SK-N-SH (cell line): ENCODE results near the gene L3MBTL1. TPM values are rescaled to one million over a fixed set of nuclear protein-coding genes. Genes with fewer than 3 reads are reported as not detected.

ENCODE experiments used
- CTCF ChIA-PET: fragments of 300-600, 350-600 bp; formaldehyde crosslinking; extraction: SDS; loops from one replicate; lab custom pipeline; 2021; lab: Yijun Ruan, JAX
- POLR2A ChIA-PET: fragments of 350-600 bp; sonication (Branson Sonifier 250); formaldehyde crosslinking; extraction: SDS; loops from one replicate; lab custom pipeline; 2020; ENCODE audit warnings: antibody characterized with exemption, inconsistent platforms; lab: Yijun Ruan, JAX
- DNase-seq: peaks from one replicate; pipeline ENCODE4 v3.0.0; 2012
- H2AFZ ChIP-seq: fragments of 200-600 bp; sonication (generic); 2 replicates; pipeline ENCODE4 v1.8.1; 2016; ENCODE audit warnings: antibody characterized with exemption, mild to moderate bottlenecking, low read depth
- H3F3A ChIP-seq: fragments of 200-600 bp; sonication (generic); replicated peaks from 2 replicates; pipeline ENCODE3; 2016; ENCODE audit warnings: antibody characterized with exemption, mild to moderate bottlenecking; ENCODE audit not compliant: insufficient read depth
- H3K27ac ChIP-seq, 2 experiments: fragments of 200-500 bp in 1 of 2; fragments of 200-600 bp in 1 of 2; sonication (Bioruptor generic) in 1 of 2; sonication (generic), shearing (Covaris generic) in 1 of 2; 2 replicates each; pipeline versions ENCODE4 v1.5.1 to v1.6.1; 2014 to 2016; ENCODE audit warnings: low read depth in 2 of 2, inconsistent platforms in 1 of 2, low read length in 1 of 2, mild to moderate bottlenecking in 1 of 2, mixed read lengths in 1 of 2
- H3K27me3 ChIP-seq: fragments of 200-600 bp; sonication (generic), shearing (Covaris generic); 2 replicates; pipeline ENCODE4 v1.6.1; 2016; ENCODE audit warnings: mixed run types; ENCODE audit not compliant: insufficient read depth
- H3K36me3 ChIP-seq, 2 experiments: fragments of 200-500 bp in 1 of 2; fragments of 200-600 bp in 1 of 2; sonication (Bioruptor generic) in 1 of 2; sonication (generic) in 1 of 2; replicated peaks in 1 of 2; 2 replicates each; pipeline versions ENCODE3 to v1.5.1; 2014 to 2016; ENCODE audit warnings: low read length in 1 of 2, mild to moderate bottlenecking in 1 of 2; ENCODE audit not compliant: insufficient read depth in 2 of 2, control insufficient read depth in 1 of 2
- H3K4me1 ChIP-seq, 2 experiments: fragments of 200-500 bp in 1 of 2; fragments of 200-600 bp in 1 of 2; sonication (Bioruptor generic) in 1 of 2; sonication (generic), shearing (Covaris generic) in 1 of 2; 2 replicates each; pipeline versions ENCODE4 v1.5.1 to v1.6.1; 2014 to 2016; ENCODE audit warnings: low read depth in 1 of 2, low read length in 1 of 2, mixed run types in 1 of 2; ENCODE audit not compliant: insufficient read depth in 2 of 2, control insufficient read depth in 1 of 2
- H3K4me2 ChIP-seq: fragments of 200-600 bp; sonication (generic), shearing (Covaris generic); 2 replicates; pipeline ENCODE4 v1.6.1; 2017; ENCODE audit warnings: mixed run types
- H3K4me3 ChIP-seq, 2 experiments: fragments of 200-500 bp in 1 of 2; fragments of 200-600 bp in 1 of 2; sonication (Bioruptor generic) in 1 of 2; sonication (generic), shearing (Covaris generic) in 1 of 2; 2 replicates each; pipeline versions ENCODE4 v1.5.1 to v1.8.1; 2014 to 2016; ENCODE audit warnings: low read depth in 2 of 2, inconsistent platforms in 1 of 2, low read length in 1 of 2, mild to moderate bottlenecking in 1 of 2, mixed read lengths in 1 of 2, moderate library complexity in 1 of 2
- H3K79me2 ChIP-seq: fragments of 200-600 bp; sonication (generic); 2 replicates; pipeline ENCODE4 v1.8.1; 2017; ENCODE audit warnings: mild to moderate bottlenecking; ENCODE audit not compliant: insufficient read depth
- H3K9ac ChIP-seq: fragments of 200-600 bp; sonication (generic); 2 replicates; pipeline ENCODE4 v1.6.1; 2017; ENCODE audit warnings: mixed run types
- H3K9me2 ChIP-seq: fragments of 200-600 bp; sonication (generic); 2 replicates; pipeline ENCODE4 v1.6.1; 2017; ENCODE audit warnings: mixed run types
- H3K9me3 ChIP-seq: fragments of 200-600 bp; sonication (generic); 2 replicates; pipeline ENCODE4 v1.6.1; 2017; ENCODE audit warnings: mixed run types, mild to moderate bottlenecking, moderate library complexity
- H4K20me1 ChIP-seq: fragments of 200-600 bp; sonication (generic); 2 replicates; pipeline ENCODE4 v1.6.1; 2017; ENCODE audit warnings: mild to moderate bottlenecking, mixed run types; ENCODE audit not compliant: insufficient read depth
- EZH2phosphoT487 ChIP-seq: fragments of 200-600 bp; sonication (generic); IDR thresholded peaks from 2 replicates; pipeline ENCODE4 v1.6.1; 2017; ENCODE audit warnings: low read depth, mixed run types, mild to moderate bottlenecking, antibody characterized with exemption, moderate library complexity, borderline replicate concordance
- FOSL2 ChIP-seq: IDR thresholded peaks from 2 replicates; pipeline ENCODE4 v1.4.0; 2012; ENCODE audit warnings: low read depth, mild to moderate bottlenecking, moderate library complexity, borderline replicate concordance
- FOXJ3 ChIP-seq: sonication (generic); formaldehyde crosslinking; IDR thresholded peaks from 2 replicates; pipeline ENCODE4 v1.5.1; 2020; ENCODE audit warnings: mild to moderate bottlenecking, missing genetic modification reagents
- GATA2 ChIP-seq: sonication (generic); formaldehyde crosslinking; IDR thresholded peaks from 2 replicates; pipeline ENCODE4 v1.5.0; 2020; ENCODE audit warnings: mild to moderate bottlenecking, missing genetic modification reagents
- JUND ChIP-seq: IDR thresholded peaks from 2 replicates; pipeline ENCODE4 v1.4.0; 2012
- NRF1 ChIP-seq: IDR thresholded peaks from 2 replicates; pipeline ENCODE4 v1.6.1; 2012; ENCODE audit warnings: low read depth, mild to moderate bottlenecking, low read length
- PBX3 ChIP-seq: IDR thresholded peaks from 2 replicates; pipeline ENCODE4; 2012
- POLR2AphosphoS5 ChIP-seq: IDR thresholded peaks from 2 replicates; pipeline ENCODE4 v1.6.1; 2012; ENCODE audit warnings: low read depth, low read length
- RCOR1 ChIP-seq: fragments of 150-350 bp; IDR thresholded peaks from 2 replicates; pipeline ENCODE4 v1.6.1; 2017; ENCODE audit warnings: antibody characterized with exemption, low read length
- RFX5 ChIP-seq: IDR thresholded peaks from 2 replicates; pipeline ENCODE4 v1.6.1; 2012; ENCODE audit warnings: mild to moderate bottlenecking, improper control_type of control experiment, low read length
- RXRA ChIP-seq: IDR thresholded peaks from 2 replicates; pipeline ENCODE4 v1.4.0; 2012; ENCODE audit warnings: low read depth, mild to moderate bottlenecking, borderline replicate concordance
- SIN3A ChIP-seq: IDR thresholded peaks from 2 replicates; pipeline ENCODE4 v1.6.1; 2012; ENCODE audit warnings: low read depth, mild to moderate bottlenecking, low read length, moderate library complexity, borderline replicate concordance
- SMC3 ChIP-seq: IDR thresholded peaks from 2 replicates; pipeline ENCODE4 v1.6.1; 2012; ENCODE audit warnings: low read depth, low read length, improper control_type of control experiment
- TAF1 ChIP-seq: IDR thresholded peaks from 2 replicates; pipeline ENCODE4 v1.6.1; 2012; ENCODE audit warnings: low read depth, mild to moderate bottlenecking, low read length, moderate library complexity, borderline replicate concordance
- TCF12 ChIP-seq: IDR thresholded peaks from 2 replicates; pipeline ENCODE4 v1.4.0; 2012
- USF1 ChIP-seq: IDR thresholded peaks from 2 replicates; pipeline ENCODE4 v1.4.0; 2012; ENCODE audit warnings: low read depth, borderline replicate concordance
- ZBTB33 ChIP-seq: IDR thresholded peaks from 2 replicates; pipeline ENCODE4 v1.4.0; 2012; ENCODE audit warnings: low read depth, borderline replicate concordance
- WGBS: methylation state at CpG from one replicate; pipeline ENCODE4 v1.1.6; 2017; ENCODE audit warnings: low lambda C conversion rate; 5-methylcytosine and 5-hydroxymethylcytosine counted together
- polyA plus RNA-seq, 3 experiments: library from polyadenylated mRNA; depleted of rRNA; stranded (reverse); fragments of >200 nt; gene quantifications; 2 replicates each; pipeline ENCODE4 v1.2.3, GENCODE V29; 2012
- TF ChIP-seq, protein P1 (sequence below): IDR thresholded peaks from 2 replicates; pipeline ENCODE4 v1.4.0; 2012; ENCODE audit warnings: low read depth

Gene L3MBTL1
- polyA plus RNA-seq, 1 of the 3 experiments (the other 2 are of a cell fraction): 8.9 TPM

DNA sequence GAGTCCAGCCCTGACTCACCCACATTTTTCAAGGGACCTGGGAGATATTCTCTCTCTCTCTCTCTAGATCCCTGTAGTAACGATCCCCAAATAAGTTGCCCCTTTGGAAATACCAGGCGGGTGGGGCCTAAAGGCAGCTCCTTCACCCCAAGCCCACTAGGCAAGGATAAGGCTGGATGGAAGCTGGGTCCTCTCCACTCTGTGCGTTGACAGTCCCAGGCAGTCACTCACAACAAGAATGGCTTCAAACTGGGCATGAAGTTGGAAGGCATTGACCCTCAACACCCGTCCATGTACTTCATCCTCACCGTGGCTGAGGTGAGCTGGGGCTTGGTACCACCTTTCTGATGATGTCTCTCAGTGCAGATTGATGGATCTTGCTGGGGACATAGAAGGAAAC is 21.6 kb downstream of the L3MBTL1 start:
- POLR2A ChIA-PET: interaction anchor here (1.0 kb wide), 1 partner anchor 15 kb away, joined by 4 read pairs; no protein-coding TSS in a partner anchor
- 66% methylated on average over 5 of the region's 5 CpGs for WGBS

DNA sequence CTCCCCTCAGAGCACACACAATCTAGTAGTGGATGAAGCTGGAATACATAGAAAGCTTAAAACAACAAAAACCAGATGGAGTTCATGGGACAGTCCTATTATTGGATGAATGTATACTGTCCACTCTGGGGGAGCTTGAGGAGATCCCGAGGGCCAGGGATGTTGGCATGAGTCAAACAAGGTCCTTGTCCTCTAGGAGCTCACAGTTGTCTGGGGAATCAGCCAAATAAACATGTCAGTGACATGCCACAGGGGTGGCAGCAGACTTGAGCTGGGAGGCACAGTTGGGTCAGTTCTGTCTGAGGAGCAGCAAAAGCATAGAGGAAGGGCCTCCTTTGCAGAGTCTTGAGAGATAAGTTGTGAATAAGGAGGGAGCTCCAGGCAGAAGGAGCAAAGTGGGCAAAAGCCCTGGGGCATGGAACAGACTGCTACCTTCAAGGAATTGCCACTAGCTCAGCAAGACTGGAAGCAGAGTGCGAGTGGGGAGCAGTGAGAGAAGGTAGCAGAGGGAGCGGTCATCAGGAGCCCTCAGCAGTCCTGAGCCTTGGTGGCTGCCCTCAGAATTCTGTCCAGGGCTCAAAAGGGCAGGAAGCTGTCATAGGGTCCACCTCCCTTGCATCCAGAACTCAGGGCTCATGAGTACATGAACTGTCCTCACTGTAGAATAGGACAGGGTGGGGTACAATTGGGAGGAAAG is 22.1 kb downstream of the L3MBTL1 start:
- Histone ChIP-seq H3K4me3 (no peak overlapping the region), H3K79me2 (no peaks in the 10 kb centered on the region), H3K4me2 (no peak overlapping the region), H4K20me1 (no peaks in the 10 kb centered on the region), H3K27me3 (no peaks in the 10 kb centered on the region), H2AFZ (no peak overlapping the region), H3K27ac (no peak overlapping the region), H3K4me1 (peaks cover 0 to 10% of the 10 kb centered on the region in 2 experiments; a peak in 1 of 4 replicates), H3K36me3 (no peaks in the 10 kb centered on the region), H3F3A (no peaks in the 10 kb centered on the region), H3K9me3 (no peaks in the 10 kb centered on the region), H3K9ac (no peak overlapping the region), H3K9me2 (no peaks in the 10 kb centered on the region)
- ChIA-PET POLR2A (interaction anchor here (1.0 to 2.3 kb wide), 3 partner anchors 8 to 72 kb away, joined by 3 to 7 read pairs (median 4); partner anchors contain the start of gene SRSF6), CTCF (interaction anchor here (1.0 to 5.4 kb wide), 3 partner anchors 9 to 162 kb away, joined by 4 to 54 read pairs (median 4); partner anchors contain the start of gene IFT52)
- WGBS: 69% methylated on average over 3 of the region's 3 CpGs
- DNase-seq: no peak
- TF ChIP-seq RCOR1: no peak
- TF ChIP-seq POLR2AphosphoS5: no peak
- TF ChIP-seq ZBTB33: no peak
- no peak for TF ChIP-seq GATA2
- TF ChIP-seq RFX5: no peak
- TF ChIP-seq NRF1: no peak
- TF ChIP-seq, protein P1, sequence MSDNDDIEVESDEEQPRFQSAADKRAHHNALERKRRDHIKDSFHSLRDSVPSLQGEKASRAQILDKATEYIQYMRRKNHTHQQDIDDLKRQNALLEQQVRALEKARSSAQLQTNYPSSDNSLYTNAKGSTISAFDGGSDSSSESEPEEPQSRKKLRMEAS: no peak
- no peak for TF ChIP-seq FOSL2
- TF ChIP-seq SIN3A: no peak
- no peak for TF ChIP-seq USF1
- TF ChIP-seq RXRA: no peak
- no peak for TF ChIP-seq TAF1

More for the DNA sequence above, 21.6 kb downstream of the L3MBTL1 start:
- no peak overlapping the region for H3K4me2 ChIP-seq
- H3K36me3 ChIP-seq: no peaks in the 10 kb centered on the region
- CTCF ChIA-PET: interaction anchor here (1.0 to 5.4 kb wide), 3 partner anchors 10 to 163 kb away, joined by 4 to 54 read pairs (median 5); no protein-coding TSS in a partner anchor
- TF ChIP-seq JUND (no peak), EZH2phosphoT487 (no peak), SMC3 (no peak), PBX3 (no peak), TCF12 (no peak), ZBTB33 (no peak), GATA2 (no peak), FOXJ3 (no peak)
- H3K27ac ChIP-seq: no peak overlapping the region
- H3K4me3 ChIP-seq: no peak overlapping the region
- H3K79me2 ChIP-seq: no peaks in the 10 kb centered on the region
- no peak overlapping the region for H3K9ac ChIP-seq
- H2AFZ ChIP-seq: no peak overlapping the region
- H3F3A ChIP-seq: no peaks in the 10 kb centered on the region
- no peak for DNase-seq
- no peaks in the 10 kb centered on the region for H3K9me3 ChIP-seq
- H3K27me3 ChIP-seq: no peaks in the 10 kb centered on the region
- no peaks in the 10 kb centered on the region for H4K20me1 ChIP-seq
- no peaks in the 10 kb centered on the region for H3K9me2 ChIP-seq
- peaks cover 0 to 10% of the 10 kb centered on the region in 2 experiments; a peak in 1 of 4 replicates for H3K4me1 ChIP-seq
